Measurements from ENCODE around the gene CCNY. TPM values are rescaled to one million over a fixed set of nuclear protein-coding genes. Genes with fewer than 3 reads are reported as not detected.

Gene CCNY
- total RNA-seq, 1 experiment from 2014 or later = 122 TPM

GRCh38 chr10:35351021-35351420 is 14.7 kb downstream of the CCNY start:
- H3K4me3 ChIP-seq (ENCODE audit: low read depth, low read length) = no peak overlapping the region
- ChIA-PET POLR2A (interaction anchor here (0.7 kb wide), 1 partner anchor 225 kb away, joined by 3 read pairs; no protein-coding TSS in a partner anchor), CTCF (interaction anchor here (1.2 kb wide), 2 partner anchors 11 to 155 kb away, joined by 3 read pairs; no protein-coding TSS in a partner anchor)
- no peaks in the 10 kb centered on the region; the same call in none of the 2 replicates for H3K36me3 ChIP-seq (ENCODE audit: control insufficient read depth, insufficient read depth, low read length)
- BruUV-seq (replicated peaks) = no TSS peak
- no peak for DNase-seq
- intact Hi-C loops (cut with micrococcal nuclease; ENCODE audit: unreplicated experiment) = no loop called here
- H3K27me3 ChIP-seq (replicated peaks; ENCODE audit: control insufficient read depth, insufficient read depth, low read length) = no peaks in the 10 kb centered on the region
- Mint-ChIP-seq H3K27ac (ENCODE audit: unreplicated experiment) (no peak overlapping the region), H3K4me1 (ENCODE audit: low read depth, unreplicated experiment) (peaks cover 36% of the 10 kb centered on the region), H3K27me3 (ENCODE audit: insufficient read depth, unreplicated experiment) (no peaks in the 10 kb centered on the region), H3K4me3 (ENCODE audit: unreplicated experiment) (no peak overlapping the region), H3K9me3 (ENCODE audit: unreplicated experiment) (no peaks in the 10 kb centered on the region), H3K36me3 (ENCODE audit: insufficient read depth, unreplicated experiment) (peaks cover 13% of the 10 kb centered on the region)
- H3K9me3 ChIP-seq = no peaks in the 10 kb centered on the region
- H3K4me1 ChIP-seq = peaks cover 18% of the 10 kb centered on the region
- TF ChIP-seq CTCF (IDR thresholded peaks at IDR 0.05; ENCODE audit: insufficient read depth in 1 of 2, low read depth in 1 of 2, low read length in 1 of 2, severe bottlenecking in 1 of 2, unreplicated experiment in 1 of 2) = no peak

- no peak for DNase-seq
- ChIA-PET CTCF (interaction anchor here (0.9 kb wide), 1 partner anchor 45 kb away, joined by 3 read pairs; no protein-coding TSS in a partner anchor), POLR2A (no interaction called here)
- Mint-ChIP-seq H3K27ac (ENCODE audit: unreplicated experiment) (no peak overlapping the region), H3K27me3 (ENCODE audit: insufficient read depth, unreplicated experiment) (no peaks in the 10 kb centered on the region), H3K4me3 (ENCODE audit: unreplicated experiment) (no peak overlapping the region), H3K36me3 (ENCODE audit: insufficient read depth, unreplicated experiment) (peaks cover 13% of the 10 kb centered on the region), H3K4me1 (ENCODE audit: low read depth, unreplicated experiment) (peaks cover 36% of the 10 kb centered on the region), H3K9me3 (ENCODE audit: unreplicated experiment) (no peaks in the 10 kb centered on the region)
- H3K36me3 ChIP-seq (ENCODE audit: control insufficient read depth, insufficient read depth, low read length) = no peaks in the 10 kb centered on the region; the same call in none of the 2 replicates
- intact Hi-C loops (cut with micrococcal nuclease; ENCODE audit: unreplicated experiment) = no loop called here
- H3K4me3 ChIP-seq (ENCODE audit: low read depth, low read length) = no peak overlapping the region
- no peaks in the 10 kb centered on the region for H3K27me3 ChIP-seq (replicated peaks; ENCODE audit: control insufficient read depth, insufficient read depth, low read length)
- H3K4me1 ChIP-seq = peaks cover 18% of the 10 kb centered on the region
- H3K9me3 ChIP-seq = no peaks in the 10 kb centered on the region
- no TSS peak for BruUV-seq (replicated peaks)
- TF ChIP-seq CTCF (IDR thresholded peaks at IDR 0.05; ENCODE audit: insufficient read depth in 1 of 2, low read depth in 1 of 2, low read length in 1 of 2, severe bottlenecking in 1 of 2, unreplicated experiment in 1 of 2) = no peak
Measured at GRCh38 chr10:35352097-35352496, 15.8 kb downstream of the CCNY start.

GRCh38 chr10:35352512-35352911 is 16.2 kb downstream of the CCNY start:
- CTCF ChIA-PET = interaction anchor here (2.2 kb wide), 1 partner anchor 31 kb away, joined by 4 read pairs; no protein-coding TSS in a partner anchor
- intact Hi-C loops (cut with micrococcal nuclease; ENCODE audit: unreplicated experiment) = no loop called here

More at GRCh38 chr10:35352512-35352911, 16.2 kb downstream of the CCNY start:
- Mint-ChIP-seq H3K9me3 (ENCODE audit: unreplicated experiment) (no peaks in the 10 kb centered on the region), H3K4me1 (ENCODE audit: low read depth, unreplicated experiment) (peaks cover 36% of the 10 kb centered on the region), H3K4me3 (ENCODE audit: unreplicated experiment) (no peak overlapping the region), H3K27ac (ENCODE audit: unreplicated experiment) (no peak overlapping the region), H3K36me3 (ENCODE audit: insufficient read depth, unreplicated experiment) (peaks cover 13% of the 10 kb centered on the region), H3K27me3 (ENCODE audit: insufficient read depth, unreplicated experiment) (no peaks in the 10 kb centered on the region)
- Histone ChIP-seq H3K36me3 (ENCODE audit: control insufficient read depth, insufficient read depth, low read length) (no peaks in the 10 kb centered on the region; the same call in none of the 2 replicates), H3K4me1 (peaks cover 18% of the 10 kb centered on the region), H3K4me3 (ENCODE audit: low read depth, low read length) (no peak overlapping the region), H3K9me3 (no peaks in the 10 kb centered on the region), H3K27me3 (replicated peaks; ENCODE audit: control insufficient read depth, insufficient read depth, low read length) (no peaks in the 10 kb centered on the region)
- DNase-seq = no peak
- TF ChIP-seq CTCF (IDR thresholded peaks at IDR 0.05; ENCODE audit: insufficient read depth in 1 of 2, low read depth in 1 of 2, low read length in 1 of 2, severe bottlenecking in 1 of 2, unreplicated experiment in 1 of 2) = no peak
- POLR2A ChIA-PET = no interaction called here
- BruUV-seq (replicated peaks) = no TSS peak

All from Caco-2 (cell line).